RCC 7860 (cell line): ENCODE measurements around the gene KNL1.
"Not testable (repeated sequence)": the region's sequence is repeated elsewhere in the genome, so short reads cannot be mapped to it uniquely, and the experiment has no call there.

ENCODE experiments used
- DNase-seq: peaks from one replicate; pipeline ENCODE4 v3.0.0-alpha.2; 2015; ENCODE audit warnings: low spot score
- FAIRE-seq: peaks from 2 replicates; lab custom pipeline; 2012; peaks lifted over from hg19 to GRCh38; lab: Jason Lieb, UNC

Gene KNL1

GRCh38 chr15:40593588-40594428 is at the start of gene KNL1:
Gene KNL1 (plus strand): TSS chr15:40594249. CDS start chr15:40602932, 8,683 bp downstream.
- peak; percentile 87 for DNase-seq
- FAIRE-seq: no peak

DNA sequence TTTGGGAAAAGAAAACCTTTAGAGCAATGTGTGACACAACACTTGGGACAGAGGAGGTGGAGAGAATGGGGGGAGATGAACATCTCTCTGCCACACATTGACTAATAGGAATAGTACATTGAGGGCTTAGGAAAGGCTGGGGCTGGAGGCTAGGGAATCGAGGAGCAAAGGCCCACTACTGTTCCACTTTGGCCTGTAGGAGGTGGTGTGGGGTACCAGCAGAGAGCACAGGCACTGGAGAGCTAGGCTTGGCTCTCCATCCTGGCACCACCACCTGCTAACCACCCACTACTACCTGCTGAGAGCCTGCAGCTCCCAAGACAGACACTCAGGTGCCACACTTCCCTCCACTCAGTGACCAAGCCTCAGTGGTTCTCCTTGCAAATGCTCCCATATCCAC is 48.6 kb upstream of the KNL1 start:
- DNase-seq (no peak), FAIRE-seq (no peak)

DNA sequence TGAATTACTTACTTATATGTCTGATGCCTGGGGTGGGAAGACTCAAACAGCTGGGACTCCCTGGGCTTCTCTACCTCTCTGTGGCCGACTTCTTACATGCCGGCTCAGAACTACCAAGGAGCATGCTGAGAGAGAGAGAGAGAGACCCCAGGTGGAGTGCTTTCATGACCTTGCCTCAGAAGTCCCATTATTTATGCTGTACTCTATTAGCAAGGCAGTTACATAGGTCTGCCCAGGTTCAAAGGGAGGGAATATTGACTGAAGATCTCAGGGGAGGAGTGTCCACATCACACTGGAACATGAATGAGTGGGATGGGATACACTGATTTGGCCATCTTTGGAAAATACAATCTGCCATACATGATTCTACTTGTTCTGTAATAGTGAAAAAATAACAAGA is 45.4 kb upstream of the KNL1 start:
- FAIRE-seq: no peak
- DNase-seq: no peak

DNA sequence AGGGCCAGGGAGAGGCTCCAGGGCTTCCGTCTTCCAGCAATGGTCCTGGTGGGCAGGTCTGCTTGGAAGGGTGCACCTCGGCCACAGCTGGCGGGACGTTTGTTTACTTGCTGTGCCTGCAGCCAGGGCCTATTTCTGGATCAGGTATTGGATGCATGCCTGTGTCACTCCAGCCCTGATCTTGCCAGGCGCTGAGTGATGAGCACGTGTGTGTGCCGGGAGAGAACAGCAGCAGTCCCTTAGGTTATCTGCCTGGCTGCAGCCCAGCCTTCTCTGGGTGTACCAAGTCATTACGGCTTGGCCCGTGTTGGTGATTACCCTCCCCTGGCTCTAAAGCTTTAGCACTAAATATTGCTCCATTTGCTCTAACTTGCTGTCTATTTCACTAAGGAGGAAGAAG is 44.2 kb upstream of the KNL1 start:
- FAIRE-seq (no peak), DNase-seq (no peak)

DNA sequence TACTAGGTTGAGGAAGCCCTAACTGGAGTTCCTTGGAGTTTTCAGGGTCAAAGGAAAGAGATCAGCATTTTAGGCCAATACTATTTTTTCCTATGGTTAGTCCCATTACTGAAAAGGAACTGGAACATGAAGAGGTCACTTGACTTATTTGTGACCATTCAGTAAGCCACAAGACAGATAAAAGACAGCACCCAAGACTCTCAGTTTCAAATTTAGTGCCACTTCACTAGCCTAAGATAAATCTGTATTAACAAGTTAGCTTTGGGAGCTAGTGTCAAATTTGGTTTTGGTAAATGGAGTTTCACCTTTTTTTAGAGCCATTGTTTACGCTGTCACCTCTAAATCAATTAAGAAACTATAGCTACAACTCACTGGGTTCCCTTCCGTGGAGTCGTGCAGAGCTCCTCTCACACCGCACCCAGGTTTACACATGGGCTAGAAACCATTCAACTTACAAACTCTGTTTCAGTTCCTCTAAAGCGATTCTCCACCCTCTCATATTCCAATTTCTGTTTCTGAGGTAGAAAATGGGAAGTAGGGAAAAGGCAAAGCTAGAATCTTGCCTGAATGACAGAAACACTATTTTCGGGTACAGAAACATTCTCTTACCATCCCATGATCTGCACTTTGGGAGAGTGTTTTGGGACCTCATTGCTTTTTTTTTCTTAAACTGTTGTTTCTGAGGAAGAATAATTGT is 43.6 kb upstream of the KNL1 start:
- FAIRE-seq: no peak
- DNase-seq: no peak

GRCh38 chr15:40554161-40554525 is 39.9 kb upstream of the KNL1 start:
- FAIRE-seq: no peak

GRCh38 chr15:40555876-40556275 is 38.2 kb upstream of the KNL1 start:
- FAIRE-seq: no peak
- DNase-seq: no peak

More at GRCh38 chr15:40554161-40554525, 39.9 kb upstream of the KNL1 start:
- no peak for DNase-seq

- DNase-seq (no peak), FAIRE-seq (no peak)
Measured at GRCh38 chr15:40558952-40559742, 34.9 kb upstream of the KNL1 start.

DNA sequence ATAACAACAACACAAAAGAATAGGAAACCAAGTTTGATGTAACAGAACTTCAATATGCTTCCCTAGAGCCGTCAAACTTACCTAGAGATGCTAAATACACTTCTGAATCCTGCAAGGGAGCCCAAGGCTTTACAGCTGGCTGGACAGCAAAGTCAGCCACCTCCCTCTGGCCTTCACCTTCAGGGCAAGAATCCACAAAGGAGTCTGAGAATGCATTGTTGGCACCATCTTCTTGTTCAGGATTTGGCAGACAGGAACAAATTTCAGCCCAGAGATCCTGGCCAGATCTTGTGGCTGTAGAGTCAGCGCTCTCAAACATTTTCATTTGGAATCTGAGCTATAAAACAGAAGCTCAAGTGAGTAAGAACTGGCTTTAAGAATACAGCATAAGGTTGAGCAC is 31.4 kb upstream of the KNL1 start:
- no peak for DNase-seq
- FAIRE-seq: no peak

DNA sequence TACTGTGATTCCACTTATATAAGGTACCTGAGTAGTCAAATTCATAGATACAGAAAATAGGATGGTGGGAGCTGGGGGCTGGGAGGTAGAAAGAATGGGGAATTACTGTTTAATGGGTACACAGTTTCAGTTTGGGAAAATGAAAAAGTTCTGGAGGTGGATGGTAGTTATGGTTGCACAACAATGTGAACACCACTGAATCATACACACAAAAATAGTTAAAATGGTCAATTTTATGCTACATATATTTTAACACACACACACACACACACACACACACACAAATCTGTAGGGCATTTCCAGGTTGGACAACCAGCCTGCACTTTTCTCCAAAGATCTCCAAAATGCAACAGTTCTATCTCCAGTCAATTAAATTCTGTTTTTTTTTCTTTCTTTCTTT is 30.6 kb upstream of the KNL1 start:
- FAIRE-seq (no peak), DNase-seq (no peak)

DNA sequence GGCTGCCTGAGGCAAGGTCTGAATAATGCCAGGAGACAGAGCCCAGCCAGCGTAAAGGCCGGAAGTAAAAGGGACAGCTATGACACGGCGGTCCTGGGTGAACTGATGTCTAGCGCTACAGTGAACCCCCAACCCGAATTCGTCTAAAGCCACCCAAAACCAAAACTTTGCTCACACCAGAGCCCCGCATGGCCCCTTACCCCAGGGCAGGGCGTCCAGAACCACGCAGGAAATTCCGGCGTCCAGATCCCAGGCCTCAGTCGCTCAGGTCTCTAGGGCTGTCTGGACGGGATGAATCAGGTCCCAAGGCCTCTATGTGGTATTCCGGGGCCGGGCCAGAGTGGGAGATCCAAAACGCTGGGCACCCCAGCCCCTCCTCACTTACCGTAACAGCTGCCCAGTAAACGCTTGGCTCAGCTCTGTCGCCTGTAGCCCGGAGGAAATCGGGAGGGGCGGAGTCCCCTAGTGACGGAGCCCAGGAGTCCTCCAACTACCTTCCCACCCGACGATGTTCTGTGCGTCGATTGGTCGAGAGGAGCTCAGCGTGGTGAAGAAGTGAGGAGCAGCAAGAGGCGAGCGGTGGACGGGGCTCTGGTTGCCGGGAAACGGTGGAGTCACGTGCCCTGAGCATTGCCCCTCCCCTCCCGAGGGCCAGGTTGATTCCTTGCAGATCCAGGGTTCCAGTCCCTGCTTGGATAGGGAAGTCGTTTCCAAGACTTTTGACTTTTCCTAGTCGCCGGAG is 29.3 kb upstream of the KNL1 start, which contains the start of gene CCDC32:
CCDC32 (minus strand) TSS at position 452 of the 742 bp plus-strand sequence. CDS start 2,027 bp downstream, outside the sequence.
- FAIRE-seq: peak; percentile 87
- peak; percentile 96 for DNase-seq

- no peak for DNase-seq
Measured at GRCh38 chr15:40565333-40566238, 28.5 kb upstream of the KNL1 start.

DNA sequence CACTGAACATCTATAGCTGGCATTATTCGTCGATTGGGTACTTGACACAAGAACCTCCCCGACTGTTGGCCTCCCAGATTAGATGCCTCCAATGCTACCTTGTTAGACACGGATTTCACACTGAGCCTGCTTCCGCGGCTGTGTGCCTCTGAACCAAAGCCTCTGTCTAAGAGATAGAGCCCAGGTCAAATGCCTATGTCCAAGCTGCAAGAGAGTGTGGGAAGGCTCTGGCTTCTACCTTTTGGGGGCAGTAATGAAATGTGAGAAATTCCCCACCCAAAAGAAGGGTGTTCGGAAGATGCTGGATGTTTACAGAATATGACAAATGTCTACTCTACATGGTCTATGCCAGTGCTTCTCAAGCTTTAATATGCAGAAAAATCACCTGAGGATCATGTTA is 26.9 kb upstream of the KNL1 start:
- DNase-seq: no peak
- no peak for FAIRE-seq

More at GRCh38 chr15:40565333-40566238, 28.5 kb upstream of the KNL1 start:
- FAIRE-seq: no peak

DNA sequence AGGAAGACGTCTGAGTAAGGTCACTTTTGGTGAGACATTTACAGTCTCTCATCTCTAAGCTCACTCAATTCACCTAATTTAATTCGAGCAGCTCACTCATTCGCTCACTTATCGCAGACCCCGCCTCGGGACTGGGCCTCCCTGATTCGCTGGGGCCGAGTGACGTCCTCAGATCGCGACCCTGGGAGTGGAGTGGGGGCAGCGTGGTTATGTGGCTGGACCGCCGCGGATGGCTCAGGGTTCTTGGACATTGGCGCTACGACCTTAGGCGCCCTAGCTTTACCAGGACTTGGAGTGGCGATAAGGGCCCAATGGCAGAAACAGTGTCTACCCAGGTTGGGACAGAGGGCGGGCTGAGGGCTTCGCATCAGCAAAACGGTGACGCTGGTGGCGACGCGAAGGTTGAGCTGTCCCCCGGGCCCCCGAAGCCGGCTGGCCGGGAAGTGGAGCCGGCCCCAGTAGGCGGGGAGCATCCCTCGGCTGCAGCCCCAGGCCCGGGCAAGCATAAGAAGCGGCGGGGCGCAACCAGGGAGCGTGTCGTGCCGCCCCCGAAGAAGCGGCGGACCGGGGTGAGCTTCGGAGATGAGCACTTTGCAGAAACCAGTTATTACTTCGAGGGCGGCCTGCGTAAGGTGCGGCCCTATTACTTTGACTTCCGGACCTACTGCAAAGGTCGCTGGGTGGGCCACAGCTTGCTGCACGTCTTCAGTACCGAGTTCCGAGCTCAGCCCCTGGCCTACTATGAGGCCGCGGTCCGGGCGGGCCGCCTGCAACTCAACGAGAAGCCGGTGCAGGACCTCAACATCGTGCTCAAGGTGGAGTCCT is 24.7 kb upstream of the KNL1 start, which contains the start of gene RPUSD2:
RPUSD2 (plus strand) TSS at position 171 of the 825 bp plus-strand sequence; CDS start at position 210, 39 bp downstream.
- DNase-seq (peak; percentile 69), FAIRE-seq (peak; percentile 61)

DNA sequence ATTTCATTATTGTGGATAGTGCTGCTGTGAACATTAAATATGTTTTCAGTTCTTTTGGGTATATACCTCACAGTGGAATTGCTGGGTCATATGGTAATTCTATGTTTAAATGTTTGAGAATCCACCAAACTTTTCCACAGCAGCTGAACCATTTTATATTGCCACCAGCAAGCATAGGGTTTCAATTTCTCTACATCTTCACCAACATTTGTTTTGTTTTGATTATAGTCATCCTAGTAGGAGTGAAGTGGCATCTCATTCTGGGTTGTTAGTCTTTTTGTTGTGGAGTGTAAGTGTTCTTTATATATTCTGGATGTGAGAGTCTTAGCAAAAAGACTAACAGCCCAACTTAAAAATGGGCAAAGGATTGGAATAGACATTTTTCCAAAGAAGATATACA is 18.9 kb upstream of the KNL1 start:
- FAIRE-seq: no peak
- DNase-seq: no peak

GRCh38 chr15:40576914-40577313 is 17.1 kb upstream of the KNL1 start:
- not testable (repeated sequence) for FAIRE-seq, DNase-seq

GRCh38 chr15:40578892-40579291 is 15.2 kb upstream of the KNL1 start:
- DNase-seq (no peak), FAIRE-seq (no peak)

DNA sequence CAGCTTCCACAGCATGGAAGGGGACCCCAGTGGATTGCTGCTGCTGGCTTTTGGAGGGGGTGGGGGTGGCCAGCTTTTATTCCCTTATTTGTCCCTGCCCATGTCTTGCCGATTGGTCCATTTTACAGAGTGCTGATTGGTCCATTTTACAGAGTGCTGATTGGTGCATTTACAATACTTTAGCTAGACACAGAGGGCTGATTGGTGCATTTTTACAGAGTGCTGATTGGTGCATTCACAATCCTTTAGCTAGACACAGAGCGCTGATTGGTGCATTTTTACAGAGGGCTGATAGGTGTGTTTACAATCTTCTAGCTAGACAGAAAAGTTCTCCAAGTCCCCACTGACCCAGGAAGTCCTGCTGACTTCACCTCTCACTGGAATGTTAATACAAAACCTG is 12.3 kb upstream of the KNL1 start:
- not testable (repeated sequence) for DNase-seq, FAIRE-seq
